ENCODE results near the gene SETDB2. TPM values are rescaled to one million over a fixed set of nuclear protein-coding genes. Genes with fewer than 3 reads are reported as not detected.

Gene SETDB2
- total RNA-seq, 2 donors from 2014 or later, result 9.0 to 17.6 TPM

DNA sequence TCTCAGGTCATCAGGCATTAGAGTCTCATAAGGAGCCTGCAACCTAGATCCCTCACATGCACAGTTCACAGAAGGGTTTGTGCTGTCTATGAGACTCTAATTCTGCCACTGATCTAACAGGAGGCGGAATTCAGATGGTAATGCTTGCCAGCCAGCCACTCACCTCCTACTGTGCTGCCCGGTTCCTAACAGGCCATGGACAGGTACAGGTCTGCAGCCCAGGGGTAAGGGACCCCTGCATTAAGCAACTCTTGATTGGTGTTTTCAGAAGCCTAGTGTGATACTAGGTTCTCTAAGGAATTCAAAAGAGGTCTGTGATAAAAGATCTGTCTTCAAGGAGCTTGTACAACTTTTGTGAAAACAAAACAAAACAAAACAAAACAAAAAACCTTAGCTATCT, 31.3 kb upstream of the SETDB2 start:
- TF ChIP-seq POLR2AphosphoS5 (IDR thresholded peaks at IDR 0.05), result no peak
- no peak overlapping the region for H3K27ac ChIP-seq
- no peaks in the 10 kb centered on the region for H3K4me1 ChIP-seq (replicated peaks)
- WGBS, result 96% methylated on average over 2 of the region's 2 CpGs
- H3K27me3 ChIP-seq (replicated peaks; ENCODE audit: insufficient read depth), result no peaks in the 10 kb centered on the region
- DNase-seq (ENCODE audit: low spot score), result no peak
- intact Hi-C loops (cut with DNase I), result no loop called here
- no peak overlapping the region for H3K4me3 ChIP-seq
- no peaks in the 10 kb centered on the region for H3K9me3 ChIP-seq
- H3K36me3 ChIP-seq, result no peaks in the 10 kb centered on the region

DNA sequence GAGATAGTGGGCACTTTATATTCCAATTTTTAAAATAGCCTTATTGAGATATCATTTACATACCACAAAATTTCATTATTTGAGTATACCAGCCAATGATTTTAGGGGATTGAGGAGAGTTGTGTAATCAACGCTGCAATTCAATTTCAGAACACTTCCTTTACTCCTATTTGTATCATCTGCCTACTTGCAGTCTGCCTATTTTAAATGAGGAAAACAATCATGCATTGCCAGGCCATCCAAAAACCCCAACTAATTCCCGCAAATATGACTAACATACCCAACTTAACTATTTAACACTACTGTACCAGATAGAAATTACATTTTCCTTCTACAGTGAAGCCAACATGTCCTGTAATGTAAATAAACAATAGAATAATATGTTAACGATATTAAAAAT, 26.9 kb upstream of the SETDB2 start:
- no peaks in the 10 kb centered on the region for H3K4me1 ChIP-seq (replicated peaks)
- H3K9me3 ChIP-seq, result no peaks in the 10 kb centered on the region
- H3K4me3 ChIP-seq, result no peak overlapping the region
- no peaks in the 10 kb centered on the region for H3K36me3 ChIP-seq
- H3K27ac ChIP-seq, result no peak overlapping the region
- intact Hi-C loops (cut with DNase I), result no loop called here
- H3K27me3 ChIP-seq (replicated peaks; ENCODE audit: insufficient read depth), result no peaks in the 10 kb centered on the region
- DNase-seq (ENCODE audit: low spot score), result no peak
- no peak for TF ChIP-seq POLR2AphosphoS5 (IDR thresholded peaks at IDR 0.05)
- TF ChIP-seq POLR2A (IDR thresholded peaks at IDR 0.05), result no peak
- TF ChIP-seq, protein P1, sequence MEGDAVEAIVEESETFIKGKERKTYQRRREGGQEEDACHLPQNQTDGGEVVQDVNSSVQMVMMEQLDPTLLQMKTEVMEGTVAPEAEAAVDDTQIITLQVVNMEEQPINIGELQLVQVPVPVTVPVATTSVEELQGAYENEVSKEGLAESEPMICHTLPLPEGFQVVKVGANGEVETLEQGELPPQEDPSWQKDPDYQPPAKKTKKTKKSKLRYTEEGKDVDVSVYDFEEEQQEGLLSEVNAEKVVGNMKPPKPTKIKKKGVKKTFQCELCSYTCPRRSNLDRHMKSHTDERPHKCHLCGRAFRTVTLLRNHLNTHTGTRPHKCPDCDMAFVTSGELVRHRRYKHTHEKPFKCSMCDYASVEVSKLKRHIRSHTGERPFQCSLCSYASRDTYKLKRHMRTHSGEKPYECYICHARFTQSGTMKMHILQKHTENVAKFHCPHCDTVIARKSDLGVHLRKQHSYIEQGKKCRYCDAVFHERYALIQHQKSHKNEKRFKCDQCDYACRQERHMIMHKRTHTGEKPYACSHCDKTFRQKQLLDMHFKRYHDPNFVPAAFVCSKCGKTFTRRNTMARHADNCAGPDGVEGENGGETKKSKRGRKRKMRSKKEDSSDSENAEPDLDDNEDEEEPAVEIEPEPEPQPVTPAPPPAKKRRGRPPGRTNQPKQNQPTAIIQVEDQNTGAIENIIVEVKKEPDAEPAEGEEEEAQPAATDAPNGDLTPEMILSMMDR (IDR thresholded peaks at IDR 0.05), result no peak
- WGBS, result 92% methylated on average over 3 of the region's 3 CpGs

DNA sequence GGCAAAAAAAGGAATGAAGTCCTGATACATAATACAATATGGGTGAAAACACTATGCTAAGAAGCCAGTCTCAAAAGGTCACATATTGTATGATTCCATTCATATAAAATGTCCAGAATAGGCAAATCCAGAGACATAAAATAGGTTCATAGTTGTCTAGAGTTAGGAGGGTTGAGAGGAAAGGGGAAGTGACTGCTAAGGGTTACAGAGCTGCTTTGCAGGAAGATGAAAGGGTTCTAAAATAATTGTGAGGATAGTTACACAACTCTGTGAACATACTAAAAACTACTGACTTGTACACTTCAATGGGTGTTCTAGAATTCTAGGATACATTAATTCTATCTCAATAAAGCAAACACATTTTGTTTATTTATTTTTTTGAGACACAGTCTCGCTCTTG, 25.9 kb upstream of the SETDB2 start:
- TF ChIP-seq POLR2AphosphoS5 (IDR thresholded peaks at IDR 0.05) (no peak), POLR2A (IDR thresholded peaks at IDR 0.05) (no peak)
- TF ChIP-seq, protein P1 (IDR thresholded peaks at IDR 0.05), result no peak
- Histone ChIP-seq H3K4me1 (replicated peaks) (no peaks in the 10 kb centered on the region), H3K27me3 (replicated peaks; ENCODE audit: insufficient read depth) (no peaks in the 10 kb centered on the region), H3K27ac (no peak overlapping the region), H3K9me3 (no peaks in the 10 kb centered on the region), H3K36me3 (no peaks in the 10 kb centered on the region), H3K4me3 (no peak overlapping the region)
- WGBS, result 96% methylated on average over 1 of the region's 1 CpG
- intact Hi-C loops (cut with DNase I), result no loop called here
- no peak for DNase-seq (ENCODE audit: low spot score)

DNA sequence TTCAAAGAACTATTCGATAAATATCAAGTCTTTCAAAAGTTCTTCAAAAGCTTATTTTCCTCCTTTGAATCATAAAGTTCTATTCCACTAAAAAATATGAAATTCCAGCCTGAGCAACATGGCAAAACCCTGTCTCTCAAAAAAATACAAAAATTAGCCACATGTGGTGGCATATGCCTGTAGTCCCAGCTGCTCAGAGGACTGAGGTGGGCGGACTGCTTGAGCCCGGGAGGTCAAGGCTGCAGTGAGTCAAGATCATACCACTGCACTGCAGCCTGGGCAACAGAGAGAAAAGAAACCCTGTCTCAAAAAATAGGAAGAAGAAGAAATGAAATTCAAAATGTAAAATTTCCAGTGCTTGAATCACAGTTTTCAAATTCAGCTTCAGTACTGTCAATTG, 24.8 kb upstream of the SETDB2 start:
- H3K36me3 ChIP-seq, result no peaks in the 10 kb centered on the region
- H3K4me1 ChIP-seq (replicated peaks), result no peaks in the 10 kb centered on the region
- TF ChIP-seq POLR2A (IDR thresholded peaks at IDR 0.05) (no peak), POLR2AphosphoS5 (IDR thresholded peaks at IDR 0.05) (no peak)
- TF ChIP-seq, protein P1 (IDR thresholded peaks at IDR 0.05), result no peak
- H3K27ac ChIP-seq, result no peak overlapping the region
- intact Hi-C loops (cut with DNase I), result no loop called here
- no peaks in the 10 kb centered on the region for H3K9me3 ChIP-seq
- no peak for DNase-seq (ENCODE audit: low spot score)
- no peaks in the 10 kb centered on the region for H3K27me3 ChIP-seq (replicated peaks; ENCODE audit: insufficient read depth)
- H3K4me3 ChIP-seq, result no peak overlapping the region
- 87% methylated on average over 3 of the region's 3 CpGs for WGBS

DNA sequence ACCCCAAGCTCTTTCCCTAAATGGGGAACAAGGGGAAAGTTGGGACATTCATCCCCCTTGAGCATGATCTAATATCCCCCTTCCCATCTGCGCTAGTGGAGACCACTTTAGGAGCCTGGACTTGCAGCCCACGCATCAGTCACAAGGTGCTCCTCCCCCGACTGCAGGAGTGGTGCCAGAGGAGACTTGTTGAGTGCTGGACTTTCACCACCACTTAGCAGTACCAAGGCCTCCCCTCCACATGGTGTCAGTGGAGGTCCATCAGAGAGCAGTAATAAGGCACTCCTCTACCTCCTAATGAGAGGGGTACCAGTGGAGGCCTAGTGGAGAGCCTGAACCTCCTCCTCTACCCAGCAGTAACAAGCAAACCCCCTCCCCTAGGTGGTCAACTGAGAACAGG, 22.7 kb upstream of the SETDB2 start:
- no peak overlapping the region for H3K27ac ChIP-seq
- TF ChIP-seq POLR2A (IDR thresholded peaks at IDR 0.05), result no peak
- TF ChIP-seq, protein P1 (IDR thresholded peaks at IDR 0.05), result no peak
- TF ChIP-seq POLR2AphosphoS5 (IDR thresholded peaks at IDR 0.05), result no peak
- H3K9me3 ChIP-seq, result no peaks in the 10 kb centered on the region
- intact Hi-C loops (cut with DNase I), result no loop called here
- H3K27me3 ChIP-seq (replicated peaks; ENCODE audit: insufficient read depth), result no peaks in the 10 kb centered on the region
- H3K4me1 ChIP-seq (replicated peaks), result no peaks in the 10 kb centered on the region
- H3K4me3 ChIP-seq, result no peak overlapping the region
- DNase-seq (ENCODE audit: low spot score), result no peak
- WGBS, result 91% methylated on average over 3 of the region's 3 CpGs
- H3K36me3 ChIP-seq, result no peaks in the 10 kb centered on the region

Measured in prostate gland (tissue), 2 donors.